HG02759 (cell line): Measurements from ENCODE around the gene KRT84.

ENCODE experiments used
- ATAC-seq: cut with Tn5 transposase; IDR thresholded peaks from one replicate; pipeline ENCODE4 v1.9.1; 2021; ENCODE audit warnings: mild to moderate bottlenecking, moderate library complexity; ENCODE audit not compliant: unreplicated experiment

KRT84 gene

GRCh38 chr12:52362118-52362726 is 23.2 kb downstream of the KRT84 start:
- ATAC-seq: no peak

GRCh38 chr12:52361553-52361952 is 23.9 kb downstream of the KRT84 start:
- no peak for ATAC-seq

- ATAC-seq: no peak
Measured at GRCh38 chr12:52360663-52361271, 24.7 kb downstream of the KRT84 start.

GRCh38 chr12:52360106-52360662 is 25.3 kb downstream of the KRT84 start:
- ATAC-seq: no peak

- no peak for ATAC-seq
Measured at GRCh38 chr12:52359621-52360061, 25.8 kb downstream of the KRT84 start.

GRCh38 chr12:52358575-52359350 is 26.7 kb downstream of the KRT84 start:
- peak; percentile 92 for ATAC-seq

- no peak for ATAC-seq
Measured at GRCh38 chr12:52356762-52357580, 28.5 kb downstream of the KRT84 start.

- ATAC-seq: no peak
Measured at GRCh38 chr12:52356031-52356761, 29.3 kb downstream of the KRT84 start.

- ATAC-seq: no peak
Measured at GRCh38 chr12:52355176-52355575, 30.3 kb downstream of the KRT84 start.

- no peak for ATAC-seq
Measured at GRCh38 chr12:52354200-52354599, 31.3 kb downstream of the KRT84 start.

GRCh38 chr12:52353766-52354165 is 31.7 kb downstream of the KRT84 start:
- ATAC-seq: no peak

GRCh38 chr12:52352951-52353350 is 32.5 kb downstream of the KRT84 start:
- ATAC-seq: no peak

GRCh38 chr12:52351196-52352059 is 34.0 kb downstream of the KRT84 start:
- ATAC-seq: no peak

- ATAC-seq: no peak
Measured at GRCh38 chr12:52350786-52351185, 34.7 kb downstream of the KRT84 start.

- ATAC-seq: no peak
Measured at GRCh38 chr12:52350021-52350620, 35.3 kb downstream of the KRT84 start.

GRCh38 chr12:52349196-52349595 is 36.3 kb downstream of the KRT84 start:
- ATAC-seq: no peak

- ATAC-seq: no peak
Measured at GRCh38 chr12:52347551-52348510, 37.6 kb downstream of the KRT84 start.

GRCh38 chr12:52347016-52347415 is 38.4 kb downstream of the KRT84 start:
- no peak for ATAC-seq
